HG02938 (cell line): ENCODE measurements around the gene TEX12.
"Not testable (repeated sequence)": the region's sequence is repeated elsewhere in the genome, so short reads cannot be mapped to it uniquely, and the experiment has no call there.

Source experiments
- ATAC-seq: cut with Tn5 transposase; IDR thresholded peaks from one replicate; pipeline ENCODE4 v1.9.1; 2021; ENCODE audit warnings: mild to moderate bottlenecking, moderate library complexity; ENCODE audit not compliant: unreplicated experiment

The TEX12 gene

GRCh38 chr11:112163875-112164685, 3.1 kb upstream of the TEX12 start, which contains the start of gene IL18:
Gene IL18 (minus strand): TSS chr11:112164094. CDS start chr11:112155053, 9,041 bp downstream.
- no peak for ATAC-seq

- ATAC-seq, result no peak
Observed at GRCh38 chr11:112165049-112165448, 2.1 kb upstream of the TEX12 start.

- no peak for ATAC-seq
Observed at GRCh38 chr11:112166562-112166961, 610 bp upstream of the TEX12 start.

- peak; percentile 65 for ATAC-seq
Observed at GRCh38 chr11:112172362-112172994, 5.3 kb downstream of the TEX12 start.

- no peak for ATAC-seq
Observed at GRCh38 chr11:112173152-112173551, 6.0 kb downstream of the TEX12 start.

- peak; percentile 77 for ATAC-seq
Observed at GRCh38 chr11:112174789-112175598, 7.8 kb downstream of the TEX12 start, which contains the start of gene BCO2. Gene BCO2 (plus strand): TSS chr11:112175512. CDS start chr11:112175602, 90 bp downstream.

- no peak for ATAC-seq
Observed at GRCh38 chr11:112175599-112175952, 8.4 kb downstream of the TEX12 start.

- no peak for ATAC-seq
Observed at GRCh38 chr11:112176077-112176476, 8.9 kb downstream of the TEX12 start.

- no peak for ATAC-seq
Observed at GRCh38 chr11:112177589-112177988, 10.4 kb downstream of the TEX12 start.

GRCh38 chr11:112178428-112178827, 11.3 kb downstream of the TEX12 start:
- ATAC-seq, result no peak

- no peak for ATAC-seq
Observed at GRCh38 chr11:112178936-112179335, 11.8 kb downstream of the TEX12 start.

- no peak for ATAC-seq
Observed at GRCh38 chr11:112179601-112180000, 12.4 kb downstream of the TEX12 start.

GRCh38 chr11:112182867-112183266, 15.7 kb downstream of the TEX12 start:
- no peak for ATAC-seq

GRCh38 chr11:112185883-112186282, 18.7 kb downstream of the TEX12 start:
- no peak for ATAC-seq

GRCh38 chr11:112186304-112186703, 19.1 kb downstream of the TEX12 start:
- ATAC-seq, result no peak

- not testable (repeated sequence) for ATAC-seq
Observed at GRCh38 chr11:112195113-112195512, 27.9 kb downstream of the TEX12 start.

- ATAC-seq, result no peak
Observed at GRCh38 chr11:112195951-112196351, 28.8 kb downstream of the TEX12 start.

- no peak for ATAC-seq
Observed at GRCh38 chr11:112196519-112197087, 29.4 kb downstream of the TEX12 start.

GRCh38 chr11:112199101-112199500, 31.9 kb downstream of the TEX12 start:
- not testable (repeated sequence) for ATAC-seq

GRCh38 chr11:112200252-112200651, 33.1 kb downstream of the TEX12 start:
- ATAC-seq, result no peak

- no peak for ATAC-seq
Observed at GRCh38 chr11:112206071-112206470, 38.9 kb downstream of the TEX12 start.
